AG04450 (cell line): ENCODE data around the gene CHCHD6. TPM values are rescaled to one million over a fixed set of nuclear protein-coding genes. Genes with fewer than 3 reads are reported as not detected.
A peak's percentile ranks its signal among the peaks of the same experiment; 100 is the strongest.

Experiments used
- CTCF ChIA-PET: fragments of 300-600, 350-600 bp; formaldehyde crosslinking; extraction: SDS; loops from one replicate; lab custom pipeline; 2022; ENCODE audit warnings: antibody characterized with exemption, inconsistent platforms; lab: Charles Lee
- POLR2A ChIA-PET: fragments of 350-600 bp; formaldehyde crosslinking; extraction: SDS; loops from one replicate; lab custom pipeline; 2021; ENCODE audit warnings: antibody characterized with exemption, inconsistent platforms; lab: Yijun Ruan, JAX
- DNase-seq: peaks from one replicate; pipeline ENCODE4 v3.0.0-alpha.2; 2011; ENCODE audit warnings: low read depth, low spot score
- H3K27ac ChIP-seq: one replicate; pipeline ENCODE4 v1.5.1; 2012; ENCODE audit warnings: low read depth, low read length, control low read depth
- H3K27me3 ChIP-seq: one replicate; pipeline ENCODE4 v1.6.0; 2012; ENCODE audit warnings: low read length; ENCODE audit not compliant: control insufficient read depth, insufficient read depth
- H3K4me3 ChIP-seq: 2 replicates; pipeline ENCODE4 v1.5.1; 2011; ENCODE audit warnings: mild to moderate bottlenecking, low read depth, low read length, control low read depth
- H3K9me3 ChIP-seq: 2 replicates; pipeline ENCODE4 v1.5.1; 2012; ENCODE audit warnings: low read length; ENCODE audit not compliant: control insufficient read depth, insufficient read depth
- CTCF ChIP-seq: IDR thresholded peaks from 2 replicates; pipeline ENCODE4 v1.5.1; 2011; ENCODE audit warnings: low read depth, low read length, control low read depth, inconsistent platforms
- polyA plus RNA-seq: library from polyadenylated mRNA; depleted of rRNA; stranded (reverse); fragments of >200 nt; gene quantifications from 2 replicates; pipeline ENCODE4 v1.2.3, GENCODE V29; 2011

Gene CHCHD6
- polyA plus RNA-seq, 1 experiment = 14.0 TPM

GRCh38 chr3:126677862-126678503 lies 26.1 kb upstream of the CHCHD6 start:
- CTCF ChIA-PET = interaction anchor here (0.7 to 2.8 kb wide), 4 partner anchors 13 to 869 kb away, joined by 3 to 21 read pairs (median 12); no protein-coding TSS in a partner anchor
- POLR2A ChIA-PET = no interaction called here
- no peak for DNase-seq
- peaks cover 38% of the 10 kb centered on the region for H3K27me3 ChIP-seq
- no peak overlapping the region for H3K4me3 ChIP-seq
- no peak overlapping the region for H3K27ac ChIP-seq
- peaks cover 5% of the 10 kb centered on the region; the same call in 1 of the 2 replicates for H3K9me3 ChIP-seq
- TF ChIP-seq CTCF = no peak

GRCh38 chr3:126678693-126679317 lies 25.2 kb upstream of the CHCHD6 start:
- CTCF ChIA-PET = interaction anchor here (0.7 to 3.2 kb wide), 17 partner anchors 10 to 896 kb away, joined by 3 to 21 read pairs (median 4); partner anchors contain the start of gene CHST13
- Histone ChIP-seq H3K9me3 (no peaks in the 10 kb centered on the region), H3K27me3 (peaks cover 38% of the 10 kb centered on the region), H3K4me3 (no peak overlapping the region), H3K27ac (no peak overlapping the region)
- no peak for TF ChIP-seq CTCF
- DNase-seq = no peak
- POLR2A ChIA-PET = no interaction called here

GRCh38 chr3:126679318-126679751 lies 24.7 kb upstream of the CHCHD6 start:
- ChIA-PET POLR2A (no interaction called here), CTCF (interaction anchor here (0.5 to 3.2 kb wide), 32 partner anchors 10 to 1015 kb away, joined by 3 to 21 read pairs (median 4); partner anchors contain the start of genes CHST13 and PLXNA1)
- peak; percentile 90 for TF ChIP-seq CTCF
- Histone ChIP-seq H3K4me3 (no peak overlapping the region), H3K27ac (no peak overlapping the region), H3K9me3 (no peaks in the 10 kb centered on the region), H3K27me3 (peaks cover 35% of the 10 kb centered on the region)
- peak; percentile 37 for DNase-seq

GRCh38 chr3:126679831-126680666 lies 24.0 kb upstream of the CHCHD6 start:
- H3K27me3 ChIP-seq = peaks cover 41% of the 10 kb centered on the region
- no peak for DNase-seq
- POLR2A ChIA-PET = no interaction called here
- no peak for TF ChIP-seq CTCF
- no peaks in the 10 kb centered on the region for H3K9me3 ChIP-seq
- no peak overlapping the region for H3K4me3 ChIP-seq
- CTCF ChIA-PET = interaction anchor here (0.5 to 3.2 kb wide), 32 partner anchors 11 to 1016 kb away, joined by 3 to 21 read pairs (median 4); partner anchors contain the start of genes CHST13 and PLXNA1
- no peak overlapping the region for H3K27ac ChIP-seq
